HAP-1 (cell line): ENCODE data around the gene COL5A2.

ENCODE experiments used
- DNase-seq, 2 experiments: peaks; one replicate each; pipeline ENCODE4 v3.0.0-alpha.2; 2016 to 2020; ENCODE audit warnings: low spot score in 2 of 2
- H3K27me3 ChIP-seq: fragments of 250-450 bp; sonication (Bioruptor Pico); 2 replicates; pipeline ENCODE4 v1.5.1; 2020; ENCODE audit warnings: low read depth, mild to moderate bottlenecking, moderate library complexity
- H3K36me3 ChIP-seq: fragments of 250-450 bp; sonication (Bioruptor Pico); replicated peaks from 2 replicates; pipeline ENCODE4 v1.5.1; 2020; ENCODE audit warnings: mild to moderate bottlenecking
- H3K4me1 ChIP-seq: fragments of 250-450 bp; sonication (Bioruptor Pico); 2 replicates; pipeline ENCODE4 v1.5.1; 2020; ENCODE audit warnings: mild to moderate bottlenecking
- H3K4me3 ChIP-seq: fragments of 250-450 bp; sonication (Bioruptor Pico); 2 replicates; pipeline ENCODE4 v1.5.1; 2020; ENCODE audit warnings: mild to moderate bottlenecking, moderate library complexity
- H3K9me3 ChIP-seq: fragments of 250-450 bp; sonication (Bioruptor Pico); 2 replicates; pipeline ENCODE4 v1.5.1; 2020; ENCODE audit warnings: mild to moderate bottlenecking, moderate library complexity
- in situ Hi-C: fragments of 300-500 bp; cut with MboI; formaldehyde crosslinking; loops from 3 replicates; pipeline ENCODE4 v1.14.3; 2020; ENCODE audit warnings: low sequenced_read_pairs, inconsistent platforms, mixed read lengths

COL5A2 gene

GRCh38 chr2:188997263-188997662, 182.3 kb downstream of the COL5A2 start:
- in situ Hi-C loops: no loop called here
- no peaks in the 10 kb centered on the region for H3K36me3 ChIP-seq
- no peaks in the 10 kb centered on the region for H3K4me1 ChIP-seq
- no peaks in the 10 kb centered on the region for H3K9me3 ChIP-seq
- DNase-seq: no peak
- no peaks in the 10 kb centered on the region for H3K27me3 ChIP-seq
- H3K4me3 ChIP-seq: no peak overlapping the region

GRCh38 chr2:188993247-188993646, 186.3 kb downstream of the COL5A2 start:
- Histone ChIP-seq H3K36me3 (no peaks in the 10 kb centered on the region), H3K9me3 (no peaks in the 10 kb centered on the region), H3K4me3 (no peak overlapping the region), H3K27me3 (no peaks in the 10 kb centered on the region), H3K4me1 (no peaks in the 10 kb centered on the region)
- in situ Hi-C loops: no loop called here
- no peak for DNase-seq

GRCh38 chr2:188986839-188987238, 192.7 kb downstream of the COL5A2 start:
- Histone ChIP-seq H3K4me1 (no peaks in the 10 kb centered on the region), H3K4me3 (no peak overlapping the region), H3K36me3 (no peaks in the 10 kb centered on the region), H3K9me3 (no peaks in the 10 kb centered on the region), H3K27me3 (no peaks in the 10 kb centered on the region)
- in situ Hi-C loops: no loop called here
- DNase-seq: no peak

GRCh38 chr2:188984680-188985079, 194.9 kb downstream of the COL5A2 start:
- Histone ChIP-seq H3K36me3 (no peaks in the 10 kb centered on the region), H3K4me1 (no peaks in the 10 kb centered on the region), H3K27me3 (no peaks in the 10 kb centered on the region), H3K9me3 (no peaks in the 10 kb centered on the region), H3K4me3 (no peak overlapping the region)
- no peak for DNase-seq
- in situ Hi-C loops: no loop called here

GRCh38 chr2:188984065-188984491, 195.5 kb downstream of the COL5A2 start:
- H3K4me1 ChIP-seq: no peaks in the 10 kb centered on the region
- no peak overlapping the region for H3K4me3 ChIP-seq
- DNase-seq: no peak
- no peaks in the 10 kb centered on the region for H3K27me3 ChIP-seq
- no peaks in the 10 kb centered on the region for H3K36me3 ChIP-seq
- no peaks in the 10 kb centered on the region for H3K9me3 ChIP-seq
- in situ Hi-C loops: no loop called here

- no peak for DNase-seq
- Histone ChIP-seq H3K9me3 (no peaks in the 10 kb centered on the region), H3K27me3 (no peaks in the 10 kb centered on the region), H3K36me3 (no peaks in the 10 kb centered on the region), H3K4me1 (peaks cover 3% of the 10 kb centered on the region; the same call in 1 of the 2 replicates), H3K4me3 (no peak overlapping the region)
- in situ Hi-C loops: no loop called here
Measured at GRCh38 chr2:188983427-188984064, 196.0 kb downstream of the COL5A2 start.
